Measurements from ENCODE around the gene LRRC4C.

The LRRC4C gene

DNA sequence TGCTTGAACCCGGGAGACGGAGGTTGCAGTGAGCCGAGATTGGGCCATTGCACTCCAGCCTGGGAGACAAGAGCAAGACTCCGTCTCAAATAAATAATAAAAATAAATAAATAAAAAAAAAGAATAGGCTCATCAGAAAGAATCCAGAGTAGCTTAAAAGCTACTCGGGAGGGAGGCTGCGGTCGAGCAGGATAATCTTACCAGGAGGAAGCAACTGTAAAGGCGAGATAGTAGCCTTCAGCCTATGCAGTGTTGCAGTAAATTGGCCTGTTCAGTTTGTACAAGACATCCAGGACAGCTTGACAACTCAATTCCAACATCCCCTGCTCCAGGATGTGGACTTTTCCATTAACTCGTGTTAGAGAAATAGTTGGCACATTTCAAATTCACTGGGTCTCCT is 1164.7 kb downstream of the LRRC4C start:
- DNase-seq (ENCODE audit: low read depth, low spot score), result no peak
- H3K4me3 ChIP-seq (ENCODE audit: low read length), result no peak overlapping the region

DNA sequence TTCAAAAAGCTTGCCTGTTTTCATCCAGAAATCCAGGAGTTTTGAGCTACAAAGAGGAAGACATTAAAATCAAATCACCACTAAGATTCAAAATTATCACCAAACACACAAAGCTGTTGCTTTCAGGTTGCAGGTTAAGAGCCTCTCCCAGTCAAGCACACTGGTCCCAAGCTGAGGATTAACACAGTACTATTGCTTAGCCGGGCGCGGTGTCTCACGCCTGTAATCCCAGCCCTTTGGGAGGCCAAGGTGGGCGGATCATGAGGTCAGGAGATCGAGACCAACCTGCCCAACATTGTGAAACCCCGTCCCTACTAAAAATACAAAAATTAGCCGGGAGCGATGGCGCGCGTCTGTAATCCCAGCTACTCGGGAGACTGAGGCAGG is 1165.1 kb downstream of the LRRC4C start:
- no peak overlapping the region for H3K4me3 ChIP-seq (ENCODE audit: low read length)

DNA sequence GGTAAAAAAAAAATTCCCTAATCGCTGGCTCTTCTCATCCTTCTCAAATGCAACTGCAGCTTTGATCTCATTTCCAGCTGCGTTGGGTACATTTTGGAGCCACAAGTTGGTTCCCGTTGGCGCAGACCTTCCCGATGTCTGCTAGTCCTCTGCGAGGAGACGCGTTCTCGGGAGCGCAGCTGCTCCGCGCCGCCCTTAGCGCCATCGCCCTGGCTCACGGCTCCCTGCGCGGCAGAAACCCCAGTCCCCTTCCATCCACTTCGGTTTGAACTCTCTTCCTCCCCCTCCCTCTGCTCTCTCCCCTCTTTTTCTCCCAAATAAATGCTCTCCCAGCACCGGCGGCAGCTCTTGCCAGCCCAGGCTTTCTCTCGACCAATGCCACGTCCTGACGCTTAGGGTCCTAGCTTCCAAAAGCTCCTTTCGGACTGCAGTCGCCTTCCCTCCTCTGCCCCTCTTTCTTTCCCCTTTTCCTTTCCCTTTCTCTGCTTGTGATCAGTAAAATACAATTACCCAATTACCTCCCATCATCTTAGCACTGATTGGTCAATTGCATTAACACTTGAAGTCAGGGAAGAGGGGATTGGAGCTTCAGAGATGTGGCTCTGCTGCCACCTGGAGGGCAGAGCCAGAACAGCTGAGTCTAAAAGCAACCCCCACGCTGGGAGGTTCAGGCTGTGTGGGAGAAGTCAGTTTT is 1165.7 kb downstream of the LRRC4C start:
- H3K4me3 ChIP-seq (ENCODE audit: low read length), result no peak overlapping the region
- peak; percentile 40 for DNase-seq (ENCODE audit: low read depth, low spot score)

More for the DNA sequence above, 1165.1 kb downstream of the LRRC4C start:
- no peak for DNase-seq (ENCODE audit: low read depth, low spot score)

DNA sequence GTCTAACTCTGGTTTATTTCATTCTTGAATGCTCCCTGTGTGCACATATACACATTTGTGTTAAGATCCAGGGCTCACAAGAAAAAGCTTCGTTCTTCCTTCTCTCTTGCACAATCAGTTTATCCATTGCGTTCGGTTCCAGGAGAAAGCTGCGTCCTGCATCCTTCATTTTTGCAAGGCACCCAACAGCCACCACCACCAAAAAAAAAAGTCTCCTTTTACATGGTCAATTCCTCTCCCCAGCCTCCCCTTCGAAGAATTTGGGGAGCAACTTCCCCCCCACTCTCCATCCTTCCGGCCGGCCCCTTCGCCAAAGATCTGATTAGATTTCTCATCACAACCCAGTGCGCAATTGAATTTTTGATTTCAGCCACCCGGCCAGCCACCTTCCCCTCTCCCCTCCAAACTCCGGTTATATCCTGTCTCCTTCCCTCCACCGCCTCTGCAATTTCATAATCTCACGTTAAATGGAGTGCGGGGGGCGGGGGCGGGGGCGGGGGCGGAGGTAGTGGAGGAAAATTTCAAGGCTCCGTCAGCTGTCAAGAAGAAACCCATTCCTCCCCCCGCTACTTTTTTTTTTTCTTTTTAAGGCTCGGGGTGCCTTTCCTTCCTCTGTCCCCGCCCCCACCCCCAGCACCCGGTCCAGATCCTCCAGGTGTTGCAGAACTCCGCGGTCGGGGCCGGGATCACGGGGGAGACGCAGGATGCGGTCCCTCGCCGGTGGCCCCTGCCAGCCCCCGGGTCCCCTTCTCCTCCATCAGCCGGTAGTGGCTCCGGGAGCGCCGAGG is 1166.5 kb downstream of the LRRC4C start:
- no peak for DNase-seq (ENCODE audit: low read depth, low spot score)
- no peak overlapping the region for H3K4me3 ChIP-seq (ENCODE audit: low read length)

DNA sequence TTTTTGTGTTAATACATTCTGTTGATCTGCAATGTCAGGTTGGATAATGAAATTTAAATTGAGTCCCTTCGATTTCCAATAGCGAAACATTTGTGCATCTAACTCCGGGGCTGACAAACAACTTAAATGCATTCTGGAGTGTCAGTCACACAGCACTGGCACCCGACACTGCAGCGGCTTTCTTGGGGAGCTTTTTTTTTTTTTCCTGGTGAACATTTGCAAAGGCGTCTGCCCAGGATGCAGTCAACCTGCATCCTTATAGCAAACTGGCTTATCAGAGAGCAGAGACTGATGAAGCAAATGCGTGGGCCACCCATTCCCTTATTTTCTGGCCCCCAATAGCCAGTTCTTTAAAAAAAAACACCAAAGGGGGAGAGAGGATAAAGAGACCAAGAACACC is 1167.7 kb downstream of the LRRC4C start:
- no peak overlapping the region for H3K4me3 ChIP-seq (ENCODE audit: low read length)

DNA sequence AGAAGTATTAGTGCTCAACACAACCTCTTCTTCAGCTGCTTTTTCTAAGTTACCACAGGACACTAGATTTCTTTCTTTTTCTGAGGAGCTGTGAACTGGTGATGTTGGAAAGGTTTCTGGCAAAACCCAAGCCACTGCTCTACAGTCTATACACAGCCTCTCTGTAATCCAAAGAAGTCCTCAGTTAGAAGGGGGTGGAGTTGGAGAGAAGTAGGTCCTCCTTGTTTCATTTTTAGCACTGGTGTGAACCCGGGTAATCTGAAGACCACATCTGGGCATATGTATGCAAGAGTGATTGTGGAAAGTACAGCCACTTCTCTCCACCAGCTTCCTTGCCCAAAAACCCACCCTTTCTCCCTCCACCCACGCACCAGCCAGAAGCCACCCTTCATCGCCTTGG is 1168.1 kb downstream of the LRRC4C start:
- DNase-seq (ENCODE audit: low read depth, low spot score), result no peak
- no peak overlapping the region for H3K4me3 ChIP-seq (ENCODE audit: low read length)

More for the DNA sequence above, 1167.7 kb downstream of the LRRC4C start:
- no peak for DNase-seq (ENCODE audit: low read depth, low spot score)

DNA sequence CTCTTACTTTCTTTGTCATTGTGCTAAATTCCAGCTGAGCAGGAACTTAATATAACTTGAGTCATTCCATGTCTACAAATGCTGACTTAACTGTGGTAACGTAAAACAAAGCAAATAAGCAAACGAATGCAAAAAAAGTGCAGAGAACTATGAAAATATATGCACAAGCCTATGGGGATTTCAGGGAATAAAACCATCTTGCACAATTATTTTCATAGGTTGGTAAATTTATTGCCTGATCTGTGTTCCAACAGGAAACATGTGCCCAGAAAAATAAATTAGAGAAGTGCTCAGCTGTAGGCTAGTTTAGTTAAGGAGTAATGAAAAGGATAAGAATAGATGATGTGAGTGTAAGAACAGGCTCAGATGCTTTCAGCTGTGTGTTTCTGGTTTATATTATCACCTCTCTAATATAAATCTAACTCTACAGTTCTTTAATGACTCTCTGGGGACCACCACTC is 1169.3 kb downstream of the LRRC4C start:
- H3K4me3 ChIP-seq (ENCODE audit: low read length), result no peak overlapping the region
- no peak for DNase-seq (ENCODE audit: low read depth, low spot score)

DNA sequence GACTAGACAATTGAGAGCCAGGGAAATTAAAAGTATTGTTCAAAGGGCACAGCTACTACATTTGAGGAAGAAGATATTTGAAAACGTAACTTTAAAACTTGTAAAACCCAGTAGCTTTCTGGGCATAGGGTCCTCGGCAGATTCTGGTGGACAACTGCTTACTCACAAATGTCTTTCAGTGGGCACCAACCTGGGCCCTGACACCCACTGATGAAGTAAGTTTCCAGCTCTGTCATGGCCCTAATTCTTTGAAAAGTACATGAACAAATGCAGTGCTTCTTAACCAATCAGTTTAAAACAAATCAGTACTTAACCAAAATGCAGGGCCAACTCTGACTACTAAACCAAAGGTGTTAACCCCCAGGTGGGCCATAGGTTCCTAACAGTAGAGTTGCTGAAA is 1170.1 kb downstream of the LRRC4C start:
- H3K4me3 ChIP-seq (ENCODE audit: low read length), result no peak overlapping the region
- no peak for DNase-seq (ENCODE audit: low read depth, low spot score)

DNA sequence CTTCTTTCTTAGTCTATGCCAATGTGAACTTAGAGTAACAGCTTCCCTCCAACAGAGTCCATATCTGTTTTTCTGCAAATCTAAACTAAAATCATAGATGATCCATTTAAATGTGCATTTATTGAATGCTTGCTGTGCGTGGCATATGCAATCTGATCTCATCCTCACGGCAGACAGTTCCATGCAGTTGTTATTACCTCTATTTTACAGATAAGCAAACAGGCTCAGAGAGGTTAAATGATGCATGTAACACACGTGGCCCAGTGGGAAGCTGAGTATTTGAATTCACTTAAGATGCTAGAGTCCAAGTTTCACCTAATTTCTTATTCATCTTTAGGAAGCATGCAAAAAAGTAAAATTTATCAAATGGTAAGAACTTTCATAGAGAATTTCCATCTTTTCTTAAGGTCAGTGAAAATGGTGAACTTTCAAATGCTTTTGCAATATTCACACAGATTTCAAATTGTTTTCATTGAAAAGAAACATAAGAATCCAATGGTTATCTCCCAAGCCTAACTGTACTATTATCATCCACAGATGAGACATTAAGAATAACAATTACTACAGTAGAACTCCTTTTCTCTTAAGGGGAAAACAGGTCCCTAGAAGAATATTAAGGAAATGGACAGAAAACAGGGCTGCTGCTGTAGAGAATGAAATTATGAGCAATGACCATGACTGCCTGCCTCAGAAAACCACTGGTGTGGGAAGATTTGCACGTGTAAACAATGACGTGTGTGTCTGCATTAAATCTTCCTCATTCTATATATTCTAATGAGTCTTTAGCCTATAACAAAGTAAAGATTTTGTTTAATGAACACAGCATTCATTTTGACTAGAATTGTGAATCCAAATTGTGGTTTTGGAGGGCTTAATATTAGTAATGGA is 1171.3 kb downstream of the LRRC4C start:
- H3K4me3 ChIP-seq (ENCODE audit: low read length), result no peak overlapping the region
- DNase-seq (ENCODE audit: low read depth, low spot score), result no peak

DNA sequence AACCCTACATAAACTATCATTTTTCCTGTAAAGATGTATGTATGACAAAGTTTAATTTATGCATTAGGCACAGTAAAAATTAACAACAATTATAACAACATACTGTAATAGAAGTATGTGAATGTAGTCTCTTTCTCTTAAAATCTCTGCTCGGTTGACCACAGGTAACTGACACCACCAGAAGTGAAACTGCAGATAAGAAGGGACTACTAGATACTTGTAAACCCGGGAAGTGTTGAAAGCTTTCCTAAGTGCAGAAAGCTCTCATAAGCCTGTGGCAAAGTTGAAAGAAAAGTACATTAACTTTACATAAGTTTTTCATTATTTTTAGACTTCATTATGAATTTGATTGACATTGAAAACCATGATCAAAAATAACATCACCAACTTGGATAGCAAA is 1173.3 kb downstream of the LRRC4C start:
- H3K4me3 ChIP-seq (ENCODE audit: low read length), result no peak overlapping the region

DNA sequence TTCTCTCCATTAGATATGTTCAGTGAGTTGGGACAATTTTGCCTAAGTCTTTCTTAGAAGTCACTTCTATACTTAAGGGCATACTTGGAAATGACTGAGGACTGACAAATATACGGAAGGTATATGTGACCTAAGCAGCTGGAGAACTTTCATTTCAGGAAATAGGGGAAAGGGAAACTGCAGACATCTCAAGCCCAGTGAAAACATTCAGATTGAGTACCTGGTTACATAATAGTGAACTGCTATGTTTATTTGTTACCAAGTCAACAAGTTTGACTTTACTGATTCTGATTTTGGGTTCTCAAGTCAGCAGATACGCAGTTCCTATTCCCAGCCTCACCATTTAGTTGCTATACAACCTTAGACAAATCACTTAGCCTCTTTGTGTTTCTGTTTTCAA is 1173.9 kb downstream of the LRRC4C start:
- no peak overlapping the region for H3K4me3 ChIP-seq (ENCODE audit: low read length)
- DNase-seq (ENCODE audit: low read depth, low spot score), result no peak

More for the DNA sequence above, 1173.3 kb downstream of the LRRC4C start:
- no peak for DNase-seq (ENCODE audit: low read depth, low spot score)

DNA sequence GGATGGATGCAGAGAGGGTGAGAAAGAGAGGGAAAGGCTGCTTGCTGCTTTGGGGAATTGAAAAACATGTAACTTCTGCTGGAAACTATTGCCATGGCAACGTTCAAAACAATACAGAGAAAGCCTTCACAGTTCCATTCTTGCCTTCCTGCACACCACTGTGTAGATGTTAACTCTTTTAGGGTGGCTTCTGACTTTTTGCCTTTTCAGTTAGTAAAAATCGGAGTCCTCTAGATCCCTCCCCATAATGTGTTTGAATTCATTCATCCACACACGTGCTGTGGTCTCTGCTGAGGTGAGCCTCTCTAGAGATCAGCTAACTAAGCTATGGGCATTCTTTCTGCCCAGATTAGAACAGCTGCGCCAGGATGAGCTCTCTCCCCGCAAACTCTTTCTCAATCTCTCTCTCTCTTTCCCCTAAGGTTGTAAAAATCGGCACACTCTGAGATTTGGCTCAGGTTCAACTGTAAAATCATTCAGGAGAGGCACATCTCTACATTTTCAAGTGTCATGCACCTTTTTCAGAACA is 1178.3 kb downstream of the LRRC4C start:
- no peak for DNase-seq (ENCODE audit: low read depth, low spot score)

DNA sequence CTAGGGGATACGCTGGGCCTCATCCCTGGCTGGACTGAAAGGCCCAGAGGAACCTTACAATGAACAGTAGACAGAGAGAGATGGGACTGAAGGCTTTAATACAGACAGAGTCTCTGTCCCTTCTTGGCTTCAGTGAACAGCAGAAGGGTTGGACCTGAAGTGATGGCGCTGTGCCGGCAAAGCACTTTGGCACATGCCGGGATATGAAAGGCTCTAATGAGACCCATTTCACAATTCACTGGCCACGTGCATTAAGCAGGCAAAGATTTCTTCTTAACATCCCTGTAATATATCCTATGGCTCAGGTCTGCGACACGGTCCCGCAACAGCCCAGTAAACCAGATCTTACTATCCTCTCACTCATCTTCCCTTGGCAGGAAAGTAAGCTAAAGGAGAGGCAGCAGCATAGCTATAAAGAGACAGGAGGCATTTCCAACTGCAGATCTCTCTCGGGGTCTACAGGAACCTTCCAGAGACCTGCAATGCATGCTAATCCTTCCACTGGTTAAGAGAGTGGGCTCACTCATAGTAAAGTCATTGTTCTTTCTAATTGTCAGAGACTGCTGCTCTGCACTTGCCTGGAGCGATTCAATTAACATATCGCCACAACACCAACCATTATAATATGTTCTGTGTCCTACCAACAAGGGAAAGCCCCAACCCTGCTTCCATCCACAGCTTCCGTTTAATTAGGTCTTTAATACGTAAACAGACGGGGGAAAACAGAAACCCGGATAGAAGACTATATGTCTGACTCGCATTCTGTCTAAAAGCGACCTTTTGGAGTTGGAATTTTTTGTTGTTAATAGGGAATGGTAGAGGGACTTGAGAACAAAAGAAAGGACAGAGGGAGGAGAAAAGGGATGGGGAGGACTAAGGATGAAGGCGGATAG is 1179.0 kb downstream of the LRRC4C start:
- H3K4me3 ChIP-seq (ENCODE audit: low read length), result no peak overlapping the region
- DNase-seq (ENCODE audit: low read depth, low spot score), result no peak

More for the DNA sequence above, 1178.3 kb downstream of the LRRC4C start:
- H3K4me3 ChIP-seq (ENCODE audit: low read length), result no peak overlapping the region

DNA sequence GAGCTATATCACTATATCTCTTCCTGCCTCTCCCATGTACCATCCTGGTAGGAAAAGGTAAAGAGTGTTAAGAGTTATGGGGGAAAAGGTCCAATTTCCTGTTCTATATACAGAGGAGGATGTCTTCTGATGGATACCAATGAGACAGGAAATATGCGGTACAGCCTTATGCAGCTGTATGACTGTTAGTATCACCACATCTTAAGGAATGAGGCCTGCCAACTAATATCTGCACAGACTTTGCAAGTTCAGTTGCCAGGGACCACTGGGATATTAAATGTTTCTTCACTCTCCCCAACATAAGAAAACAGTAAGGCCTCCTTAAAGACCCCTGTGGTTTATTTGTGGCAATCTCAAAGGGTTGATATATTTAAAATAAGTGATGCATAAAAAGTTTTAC is 1182.5 kb downstream of the LRRC4C start:
- H3K4me3 ChIP-seq (ENCODE audit: low read length), result no peak overlapping the region
- DNase-seq (ENCODE audit: low read depth, low spot score), result peak; percentile 23

DNA sequence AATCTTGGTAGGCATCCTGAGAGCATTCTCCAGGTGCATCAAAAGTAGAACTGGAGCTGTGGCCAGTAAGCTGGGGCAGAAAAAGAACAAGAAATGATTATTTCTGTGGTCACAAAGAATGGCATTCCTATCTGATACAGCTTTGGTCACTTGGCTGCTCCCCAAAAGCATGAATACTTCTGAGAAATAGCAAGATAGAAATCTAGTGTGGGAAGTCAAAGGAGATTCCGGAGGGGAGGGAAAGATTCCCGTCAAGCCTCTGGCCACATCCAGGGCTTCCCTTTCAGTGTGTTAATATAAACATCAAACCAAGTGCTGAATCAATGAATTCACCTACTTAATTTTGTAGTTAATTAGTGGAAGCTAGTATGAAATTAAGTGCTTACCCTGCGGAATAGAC is 1185.4 kb downstream of the LRRC4C start:
- H3K4me3 ChIP-seq (ENCODE audit: low read length), result no peak overlapping the region
- no peak for DNase-seq (ENCODE audit: low read depth, low spot score)

DNA sequence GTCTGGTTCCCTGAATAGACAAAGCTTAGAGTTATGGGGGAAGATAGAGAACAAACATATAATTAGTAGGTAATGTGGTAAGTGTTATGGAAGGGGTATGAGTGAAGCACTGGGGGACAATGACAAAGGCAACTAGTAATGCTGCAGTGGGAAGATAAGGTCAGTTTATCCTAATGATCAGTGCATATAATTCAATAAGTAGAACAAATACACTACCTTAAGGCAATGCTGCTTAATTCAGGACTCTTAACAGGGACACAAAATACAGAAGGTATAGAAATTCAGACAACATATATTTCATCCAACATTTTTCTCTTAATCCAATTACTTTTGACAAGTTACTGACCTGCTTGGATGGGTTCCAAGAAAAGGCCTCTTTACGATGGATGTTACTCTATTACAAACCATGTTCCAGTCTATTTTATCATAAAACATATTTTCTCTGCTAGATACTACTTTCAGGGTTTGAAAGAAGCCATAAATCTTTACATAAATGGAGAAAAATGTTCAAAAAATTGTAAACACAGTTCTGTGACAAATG is 1186.2 kb downstream of the LRRC4C start:
- H3K4me3 ChIP-seq (ENCODE audit: low read length), result no peak overlapping the region
- no peak for DNase-seq (ENCODE audit: low read depth, low spot score)

DNA sequence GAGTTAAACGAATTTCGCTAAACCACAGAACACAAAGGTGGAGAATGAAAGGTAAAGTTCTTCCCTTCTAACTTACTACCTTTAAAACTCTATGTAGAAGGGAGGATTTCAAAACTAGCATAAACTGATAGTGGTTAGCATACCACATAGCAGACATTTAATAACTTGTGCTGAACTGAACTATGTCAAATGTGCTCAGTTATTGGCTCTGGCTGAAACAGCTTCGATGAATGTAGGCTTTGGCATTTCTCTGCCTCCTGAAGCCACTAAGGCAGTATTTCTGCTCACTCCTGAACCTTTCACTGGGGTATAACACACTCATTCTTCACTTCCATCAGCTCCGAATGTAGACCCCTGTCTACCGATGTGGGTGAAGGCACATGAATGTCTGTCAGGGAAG is 1188.1 kb downstream of the LRRC4C start:
- H3K4me3 ChIP-seq (ENCODE audit: low read length), result no peak overlapping the region
- no peak for DNase-seq (ENCODE audit: low read depth, low spot score)

DNA sequence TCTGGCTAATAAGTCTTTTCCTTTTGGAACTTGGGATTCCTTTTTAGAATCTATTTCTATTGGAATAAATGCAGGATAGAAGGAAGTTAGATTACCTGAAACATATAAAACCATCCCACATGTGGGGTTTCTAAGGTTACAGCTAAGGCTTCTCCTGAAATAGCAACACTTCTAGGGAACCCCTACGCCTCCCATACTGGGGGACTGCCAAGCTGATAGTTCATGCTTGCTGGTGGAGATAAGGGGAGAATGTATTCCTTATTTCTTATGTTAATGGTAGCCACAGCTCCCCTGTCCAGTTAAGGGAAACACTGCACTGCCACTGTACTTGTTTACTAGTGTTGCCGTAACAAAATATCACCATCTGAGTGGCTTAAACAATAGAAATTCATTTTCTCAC is 1189.6 kb downstream of the LRRC4C start:
- H3K4me3 ChIP-seq (ENCODE audit: low read length), result no peak overlapping the region
- DNase-seq (ENCODE audit: low read depth, low spot score), result no peak

Data from Jurkat, Clone E6-1 (cell line).